Lower lobe of right lung (tissue), 2 donors: Measurements from ENCODE around the gene SRP14. TPM values are rescaled to one million over a fixed set of nuclear protein-coding genes. Genes with fewer than 3 reads are reported as not detected.

ENCODE experiments used
- ATAC-seq, 2 donors: fragments of 200-7000 bp; cut with Tn5 transposase; one replicate each; pipeline ENCODE4 v1.9.1; 2020 to 2022; ENCODE audit warnings: mild to moderate bottlenecking in 2 of 2, moderate library complexity in 2 of 2
- DNase-seq: peaks from one replicate; pipeline ENCODE4 v3.0.0-alpha.2; 2020
- H3K27ac ChIP-seq: fragments of 200-600 bp; one replicate; pipeline ENCODE4 v1.8.0; 2022
- H3K27me3 ChIP-seq: fragments of 200-600 bp; one replicate; pipeline ENCODE4 v1.8.0; 2022; ENCODE audit warnings: low read depth
- H3K36me3 ChIP-seq: fragments of 200-600 bp; one replicate; pipeline ENCODE4 v1.8.0; 2022; ENCODE audit warnings: mild to moderate bottlenecking
- H3K4me1 ChIP-seq: fragments of 200-600 bp; one replicate; pipeline ENCODE4 v1.8.0; 2022
- H3K4me3 ChIP-seq: fragments of 200-600 bp; one replicate; pipeline ENCODE4 v1.8.0; 2022; ENCODE audit warnings: mild to moderate bottlenecking
- H3K9me3 ChIP-seq: fragments of 200-600 bp; one replicate; pipeline ENCODE4 v1.8.0; 2022
- CTCF ChIP-seq: fragments of 200-600 bp; IDR thresholded peaks from one replicate; pipeline ENCODE4 v1.8.0; 2022; ENCODE audit warnings: antibody characterized with exemption, mild to moderate bottlenecking
- intact Hi-C: fragments of 100-400 bp; cut with DNase I; formaldehyde crosslinking; loops from one replicate; pipeline ENCODE4 v1.11.0; 2022
- total RNA-seq: library from RNA; stranded (reverse); fragmentation: NEBNext Ultra II Directional; extraction: Animal tissue kit (Norgen Biotek cat#: 25700); gene quantifications from one replicate; pipeline ENCODE4 v1.2.1, GENCODE V29; 2021
- donor health status: DM: no; HTN: yes; CAD: no; lungs with severe emphysema.

SRP14 gene
- total RNA-seq, 1 donor from 2014 or later: 138 TPM

- DNase-seq (no peak), ATAC-seq (no peak)
- intact Hi-C loops: no loop called here
- no peaks in the 10 kb centered on the region for H3K27me3 ChIP-seq
- no peak for TF ChIP-seq CTCF
- H3K4me3 ChIP-seq: no peak overlapping the region
- H3K36me3 ChIP-seq: no peaks in the 10 kb centered on the region
- H3K9me3 ChIP-seq: no peaks in the 10 kb centered on the region
- H3K4me1 ChIP-seq: peaks cover 44% of the 10 kb centered on the region
- H3K27ac ChIP-seq: peak overlapping the region; percentile 80
Measured at GRCh38 chr15:40070166-40070557, 31.2 kb upstream of the SRP14 start.

GRCh38 chr15:40069178-40070165 lies 30.5 kb upstream of the SRP14 start:
- no peaks in the 10 kb centered on the region for H3K27me3 ChIP-seq
- H3K27ac ChIP-seq: peak overlapping the region; percentile 80
- DNase-seq (peak; percentile 95), ATAC-seq (peak; percentile 93 to 95)
- no peaks in the 10 kb centered on the region for H3K9me3 ChIP-seq
- H3K4me1 ChIP-seq: peaks cover 39% of the 10 kb centered on the region
- TF ChIP-seq CTCF: no peak
- no peak overlapping the region for H3K4me3 ChIP-seq
- intact Hi-C loops: no loop called here
- no peaks in the 10 kb centered on the region for H3K36me3 ChIP-seq

GRCh38 chr15:40067921-40068624 lies 29.1 kb upstream of the SRP14 start:
- intact Hi-C loops: no loop called here

GRCh38 chr15:40066589-40066988 lies 27.6 kb upstream of the SRP14 start:
- TF ChIP-seq CTCF: no peak
- H3K36me3 ChIP-seq: no peaks in the 10 kb centered on the region
- H3K9me3 ChIP-seq: no peaks in the 10 kb centered on the region
- H3K4me1 ChIP-seq: peaks cover 29% of the 10 kb centered on the region
- H3K27ac ChIP-seq: no peak overlapping the region
- no peaks in the 10 kb centered on the region for H3K27me3 ChIP-seq
- intact Hi-C loops: no loop called here
- ATAC-seq (no peak), DNase-seq (no peak)
- H3K4me3 ChIP-seq: no peak overlapping the region

More at GRCh38 chr15:40067921-40068624, 29.1 kb upstream of the SRP14 start:
- DNase-seq: no peak
- Histone ChIP-seq H3K4me3 (no peak overlapping the region), H3K9me3 (no peaks in the 10 kb centered on the region), H3K36me3 (no peaks in the 10 kb centered on the region), H3K27ac (no peak overlapping the region), H3K27me3 (no peaks in the 10 kb centered on the region), H3K4me1 (peaks cover 39% of the 10 kb centered on the region)
- no peak for TF ChIP-seq CTCF
- ATAC-seq: no peak

GRCh38 chr15:40065166-40065565 lies 26.2 kb upstream of the SRP14 start:
- DNase-seq (no peak), ATAC-seq (no peak)
- Histone ChIP-seq H3K27ac (no peak overlapping the region), H3K27me3 (no peaks in the 10 kb centered on the region), H3K4me3 (no peak overlapping the region), H3K9me3 (no peaks in the 10 kb centered on the region), H3K4me1 (peaks cover 28% of the 10 kb centered on the region), H3K36me3 (no peaks in the 10 kb centered on the region)
- TF ChIP-seq CTCF: no peak
- intact Hi-C loops: no loop called here
